ENCODE results near the gene ATP5F1E. TPM values are rescaled to one million over a fixed set of nuclear protein-coding genes. Genes with fewer than 3 reads are reported as not detected.

ATP5F1E gene
- total and polyA plus RNA-seq, 2 experiments from 2014 or later, result 12.9 to 211 TPM

DNA sequence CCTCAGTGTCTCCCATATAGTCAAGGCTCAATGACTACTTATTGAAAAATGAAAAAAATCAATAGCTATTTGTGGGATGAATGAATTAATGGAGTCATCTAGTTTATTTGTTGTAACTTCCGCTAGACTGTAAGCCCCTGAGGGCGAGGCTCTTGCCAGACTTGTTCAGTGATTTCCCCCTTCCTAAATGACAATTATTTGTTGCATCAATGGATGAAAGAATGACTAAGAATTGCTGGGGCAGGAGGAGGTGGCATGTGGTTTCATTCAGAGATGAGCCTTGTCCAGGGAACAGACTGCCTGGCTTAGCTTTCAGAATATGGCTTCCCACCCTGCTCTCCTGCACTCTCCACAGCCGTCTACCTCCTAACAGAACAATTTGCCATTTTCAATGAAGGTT, 11.6 kb upstream of the ATP5F1E start:
- H3K9me3 Mint-ChIP-seq, result no peaks in the 10 kb centered on the region
- H3K27ac ChIP-seq (ENCODE audit: low read depth), result no peak overlapping the region
- peaks cover 36% of the 10 kb centered on the region for H3K79me2 ChIP-seq (replicated peaks; ENCODE audit: insufficient read depth)
- peaks cover 5% of the 10 kb centered on the region; the same call in 2 of the 3 replicates for H3K36me3 Mint-ChIP-seq (ENCODE audit: low read depth)
- H3K4me1 ChIP-seq (ENCODE audit: insufficient read depth), result 0 out of 2 replicates have a peak, but pooled peaks cover 3% of the 10 kb centered on the region
- no peaks in the 10 kb centered on the region for H3K27me3 ChIP-seq (ENCODE audit: insufficient read depth)
- no peak overlapping the region for H3K4me3 ChIP-seq
- peak overlapping the region; percentile 65 for H3K4me3 Mint-ChIP-seq
- H3F3A ChIP-seq (replicated peaks; ENCODE audit: low read depth), result peaks cover 6% of the 10 kb centered on the region; the same call in 1 of the 2 replicates
- peaks cover 6% of the 10 kb centered on the region for H3K27me3 Mint-ChIP-seq (ENCODE audit: insufficient read depth, low read depth, poor library complexity)
- H3K4me1 Mint-ChIP-seq, result peaks cover 16% of the 10 kb centered on the region
- H3K9me2 ChIP-seq (ENCODE audit: insufficient read depth), result no peaks in the 10 kb centered on the region
- no peak overlapping the region for H3K4me2 ChIP-seq
- ATAC-seq, result no peak
- DNase-seq (ENCODE audit: low spot score), result no peak
- H3K27ac Mint-ChIP-seq, result no peak overlapping the region
- TF ChIP-seq STAT1 (IDR thresholded peaks at IDR 0.05; ENCODE audit: unreplicated experiment) (no peak), ZNF114 (CRISPR knock-in tag; IDR thresholded peaks at IDR 0.05) (no peak)
- TF ChIP-seq, protein P1, sequence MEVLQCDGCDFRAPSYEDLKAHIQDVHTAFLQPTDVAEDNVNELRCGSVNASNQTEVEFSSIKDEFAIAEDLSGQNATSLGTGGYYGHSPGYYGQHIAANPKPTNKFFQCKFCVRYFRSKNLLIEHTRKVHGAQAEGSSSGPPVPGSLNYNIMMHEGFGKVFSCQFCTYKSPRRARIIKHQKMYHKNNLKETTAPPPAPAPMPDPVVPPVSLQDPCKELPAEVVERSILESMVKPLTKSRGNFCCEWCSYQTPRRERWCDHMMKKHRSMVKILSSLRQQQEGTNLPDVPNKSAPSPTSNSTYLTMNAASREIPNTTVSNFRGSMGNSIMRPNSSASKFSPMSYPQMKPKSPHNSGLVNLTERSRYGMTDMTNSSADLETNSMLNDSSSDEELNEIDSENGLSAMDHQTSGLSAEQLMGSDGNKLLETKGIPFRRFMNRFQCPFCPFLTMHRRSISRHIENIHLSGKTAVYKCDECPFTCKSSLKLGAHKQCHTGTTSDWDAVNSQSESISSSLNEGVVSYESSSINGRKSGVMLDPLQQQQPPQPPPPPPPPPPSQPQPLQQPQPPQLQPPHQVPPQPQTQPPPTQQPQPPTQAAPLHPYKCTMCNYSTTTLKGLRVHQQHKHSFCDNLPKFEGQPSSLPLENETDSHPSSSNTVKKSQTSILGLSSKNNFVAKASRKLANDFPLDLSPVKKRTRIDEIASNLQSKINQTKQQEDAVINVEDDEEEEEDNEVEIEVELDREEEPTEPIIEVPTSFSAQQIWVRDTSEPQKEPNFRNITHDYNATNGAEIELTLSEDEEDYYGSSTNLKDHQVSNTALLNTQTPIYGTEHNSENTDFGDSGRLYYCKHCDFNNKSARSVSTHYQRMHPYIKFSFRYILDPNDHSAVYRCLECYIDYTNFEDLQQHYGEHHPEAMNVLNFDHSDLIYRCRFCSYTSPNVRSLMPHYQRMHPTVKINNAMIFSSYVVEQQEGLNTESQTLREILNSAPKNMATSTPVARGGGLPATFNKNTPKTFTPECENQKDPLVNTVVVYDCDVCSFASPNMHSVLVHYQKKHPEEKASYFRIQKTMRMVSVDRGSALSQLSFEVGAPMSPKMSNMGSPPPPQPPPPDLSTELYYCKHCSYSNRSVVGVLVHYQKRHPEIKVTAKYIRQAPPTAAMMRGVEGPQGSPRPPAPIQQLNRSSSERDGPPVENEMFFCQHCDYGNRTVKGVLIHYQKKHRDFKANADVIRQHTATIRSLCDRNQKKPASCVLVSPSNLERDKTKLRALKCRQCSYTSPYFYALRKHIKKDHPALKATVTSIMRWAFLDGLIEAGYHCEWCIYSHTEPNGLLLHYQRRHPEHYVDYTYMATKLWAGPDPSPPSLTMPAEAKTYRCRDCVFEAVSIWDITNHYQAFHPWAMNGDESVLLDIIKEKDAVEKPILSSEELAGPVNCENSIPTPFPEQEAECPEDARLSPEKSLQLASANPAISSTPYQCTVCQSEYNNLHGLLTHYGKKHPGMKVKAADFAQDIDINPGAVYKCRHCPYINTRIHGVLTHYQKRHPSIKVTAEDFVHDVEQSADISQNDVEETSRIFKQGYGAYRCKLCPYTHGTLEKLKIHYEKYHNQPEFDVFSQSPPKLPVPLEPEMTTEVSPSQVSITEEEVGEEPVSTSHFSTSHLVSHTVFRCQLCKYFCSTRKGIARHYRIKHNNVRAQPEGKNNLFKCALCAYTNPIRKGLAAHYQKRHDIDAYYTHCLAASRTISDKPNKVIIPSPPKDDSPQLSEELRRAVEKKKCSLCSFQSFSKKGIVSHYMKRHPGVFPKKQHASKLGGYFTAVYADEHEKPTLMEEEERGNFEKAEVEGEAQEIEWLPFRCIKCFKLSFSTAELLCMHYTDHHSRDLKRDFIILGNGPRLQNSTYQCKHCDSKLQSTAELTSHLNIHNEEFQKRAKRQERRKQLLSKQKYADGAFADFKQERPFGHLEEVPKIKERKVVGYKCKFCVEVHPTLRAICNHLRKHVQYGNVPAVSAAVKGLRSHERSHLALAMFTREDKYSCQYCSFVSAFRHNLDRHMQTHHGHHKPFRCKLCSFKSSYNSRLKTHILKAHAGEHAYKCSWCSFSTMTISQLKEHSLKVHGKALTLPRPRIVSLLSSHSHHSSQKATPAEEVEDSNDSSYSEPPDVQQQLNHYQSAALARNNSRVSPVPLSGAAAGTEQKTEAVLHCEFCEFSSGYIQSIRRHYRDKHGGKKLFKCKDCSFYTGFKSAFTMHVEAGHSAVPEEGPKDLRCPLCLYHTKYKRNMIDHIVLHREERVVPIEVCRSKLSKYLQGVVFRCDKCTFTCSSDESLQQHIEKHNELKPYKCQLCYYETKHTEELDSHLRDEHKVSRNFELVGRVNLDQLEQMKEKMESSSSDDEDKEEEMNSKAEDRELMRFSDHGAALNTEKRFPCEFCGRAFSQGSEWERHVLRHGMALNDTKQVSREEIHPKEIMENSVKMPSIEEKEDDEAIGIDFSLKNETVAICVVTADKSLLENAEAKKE (CRISPR knock-in tag; IDR thresholded peaks at IDR 0.05), result no peak
- TF ChIP-seq, protein P2, sequence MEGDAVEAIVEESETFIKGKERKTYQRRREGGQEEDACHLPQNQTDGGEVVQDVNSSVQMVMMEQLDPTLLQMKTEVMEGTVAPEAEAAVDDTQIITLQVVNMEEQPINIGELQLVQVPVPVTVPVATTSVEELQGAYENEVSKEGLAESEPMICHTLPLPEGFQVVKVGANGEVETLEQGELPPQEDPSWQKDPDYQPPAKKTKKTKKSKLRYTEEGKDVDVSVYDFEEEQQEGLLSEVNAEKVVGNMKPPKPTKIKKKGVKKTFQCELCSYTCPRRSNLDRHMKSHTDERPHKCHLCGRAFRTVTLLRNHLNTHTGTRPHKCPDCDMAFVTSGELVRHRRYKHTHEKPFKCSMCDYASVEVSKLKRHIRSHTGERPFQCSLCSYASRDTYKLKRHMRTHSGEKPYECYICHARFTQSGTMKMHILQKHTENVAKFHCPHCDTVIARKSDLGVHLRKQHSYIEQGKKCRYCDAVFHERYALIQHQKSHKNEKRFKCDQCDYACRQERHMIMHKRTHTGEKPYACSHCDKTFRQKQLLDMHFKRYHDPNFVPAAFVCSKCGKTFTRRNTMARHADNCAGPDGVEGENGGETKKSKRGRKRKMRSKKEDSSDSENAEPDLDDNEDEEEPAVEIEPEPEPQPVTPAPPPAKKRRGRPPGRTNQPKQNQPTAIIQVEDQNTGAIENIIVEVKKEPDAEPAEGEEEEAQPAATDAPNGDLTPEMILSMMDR (conservative IDR thresholded peaks at IDR 0.05; ENCODE audit: low read depth in 2 of 2), result no peak
- H4K20me1 ChIP-seq (replicated peaks; ENCODE audit: insufficient read depth), result peaks cover 24% of the 10 kb centered on the region
- H3K36me3 ChIP-seq (ENCODE audit: insufficient read depth), result no peaks in the 10 kb centered on the region
- peak overlapping the region; percentile 98; the same call in 1 of the 2 replicates for H2AFZ ChIP-seq
